H1 (cell line): ENCODE measurements around the gene OR13C5. TPM values are rescaled to one million over a fixed set of nuclear protein-coding genes. Genes with fewer than 3 reads are reported as not detected.

ENCODE experiments used
- CTCF ChIA-PET: fragments of 300-600 bp; sonication (Branson Sonifier 250); formaldehyde crosslinking; loops from one replicate; lab custom pipeline; 2021; ENCODE audit not compliant: partially characterized antibody; lab: Charles Lee
- POLR2A ChIA-PET: fragments of 300-600 bp; sonication (Branson Sonifier 250); formaldehyde crosslinking; loops from one replicate; lab custom pipeline; 2021; ENCODE audit warnings: inconsistent platforms; ENCODE audit not compliant: partially characterized antibody; lab: Charles Lee
- DNase-seq, 2 experiments: peaks; one replicate each; pipeline versions ENCODE4 v3.0.0 to v3.0.0-alpha.2; 2010 to 2022; ENCODE audit warnings: low spot score in 2 of 2, low read depth in 1 of 2, mixed read lengths in 1 of 2
- FAIRE-seq: peaks from 2 replicates; lab custom pipeline; 2011; peaks lifted over from hg19 to GRCh38; lab: Jason Lieb, UNC
- H2AFZ ChIP-seq: 2 replicates; pipeline ENCODE4 v1.8.1; 2012; ENCODE audit warnings: low read length, inconsistent platforms
- H2AK5ac ChIP-seq: 2 replicates; pipeline ENCODE4 v1.6.1; 2013; ENCODE audit warnings: low read depth, low read length
- H2BK120ac ChIP-seq: replicated peaks from 2 replicates; pipeline ENCODE3; 2013; ENCODE audit warnings: low read depth, low read length, inconsistent platforms
- H2BK12ac ChIP-seq: 2 replicates; pipeline ENCODE4 v1.6.1; 2013; ENCODE audit warnings: low read depth, low read length
- H2BK15ac ChIP-seq: 2 replicates; pipeline ENCODE4 v1.6.1; 2013; ENCODE audit warnings: low read length
- H2BK20ac ChIP-seq: 2 replicates; pipeline ENCODE4 v1.6.1; 2013; ENCODE audit warnings: low read length
- H2BK5ac ChIP-seq: 2 replicates; pipeline ENCODE4 v1.6.1; 2013; ENCODE audit warnings: low read depth, low read length
- H3K14ac ChIP-seq: 2 replicates; pipeline ENCODE4 v1.6.1; 2013; ENCODE audit warnings: inconsistent platforms; ENCODE audit not compliant: insufficient read length
- H3K18ac ChIP-seq: 2 replicates; pipeline ENCODE4 v1.6.1; 2013; ENCODE audit warnings: low read length; ENCODE audit errors: extremely low read depth
- H3K23ac ChIP-seq: 2 replicates; pipeline ENCODE4 v1.6.1; 2013; ENCODE audit warnings: inconsistent platforms; ENCODE audit not compliant: insufficient read length
- H3K23me2 ChIP-seq: 2 replicates; pipeline ENCODE4 v1.6.1; 2013; ENCODE audit warnings: low read depth, low read length
- H3K27ac ChIP-seq: 2 replicates; pipeline ENCODE4 v1.6.1; 2011; ENCODE audit warnings: low read depth, low read length, inconsistent platforms
- H3K27me3 ChIP-seq, 4 experiments: replicated peaks in 1 of 4; 1 replicate in 1 of 4; 2 replicates in 3 of 4; pipeline versions ENCODE4 v1.6.1 to v1.8.1; 2011 to 2013; ENCODE audit warnings: low read length in 3 of 4, mild to moderate bottlenecking in 3 of 4, inconsistent platforms in 2 of 4, mixed read lengths in 2 of 4, moderate library complexity in 1 of 4; ENCODE audit not compliant: control insufficient read depth in 3 of 4, insufficient read depth in 3 of 4; ENCODE audit errors: extremely low read depth in 1 of 4
- H3K36me3 ChIP-seq, 4 experiments: 2 replicates each; pipeline versions ENCODE4 v1.6.1 to v1.8.1; 2011 to 2013; ENCODE audit warnings: mild to moderate bottlenecking in 4 of 4, low read length in 3 of 4, moderate library complexity in 2 of 4, control low read depth in 1 of 4, inconsistent platforms in 1 of 4; ENCODE audit not compliant: insufficient read depth in 4 of 4, control insufficient read depth in 2 of 4
- H3K4ac ChIP-seq: replicated peaks from 2 replicates; pipeline ENCODE3; 2013; ENCODE audit warnings: low read length, low read depth, mixed read lengths, inconsistent platforms; ENCODE audit not compliant: insufficient read length
- H3K4me1 ChIP-seq, 4 experiments: replicated peaks in 1 of 4; 1 replicate in 1 of 4; 2 replicates in 3 of 4; pipeline versions ENCODE4 v1.6.1 to v1.8.1; 2011 to 2013; ENCODE audit warnings: low read length in 3 of 4, inconsistent platforms in 2 of 4, mixed read lengths in 1 of 4; ENCODE audit not compliant: insufficient read depth in 4 of 4, control insufficient read depth in 3 of 4
- H3K4me2 ChIP-seq, 2 experiments: 2 replicates each; pipeline versions ENCODE4 v1.6.1 to v1.8.1; 2011 to 2013; ENCODE audit warnings: low read depth in 2 of 2, low read length in 2 of 2, control low read depth in 1 of 2, inconsistent platforms in 1 of 2, mild to moderate bottlenecking in 1 of 2; ENCODE audit not compliant: insufficient read depth in 1 of 2
- H3K4me3 ChIP-seq, 4 experiments: fragments of 200-600, 300-600 bp in 1 of 4; sonication (generic), shearing (Covaris generic), sonication (Bioruptor Twin) in 1 of 4; 2 replicates each; pipeline versions ENCODE4 v1.5.1 to v1.8.1; 2011 to 2016; ENCODE audit warnings: low read length in 4 of 4, low read depth in 3 of 4, control low read depth in 2 of 4, inconsistent platforms in 2 of 4, mild to moderate bottlenecking in 2 of 4, mixed read lengths in 1 of 4, moderate library complexity in 1 of 4; ENCODE audit not compliant: insufficient read depth in 2 of 4; ENCODE audit errors: extremely low read depth in 1 of 4
- H3K56ac ChIP-seq: replicated peaks from 2 replicates; pipeline ENCODE3; 2013; ENCODE audit warnings: low read depth, mild to moderate bottlenecking, mixed read lengths, low read length, inconsistent platforms; ENCODE audit not compliant: insufficient read length
- H3K79me1 ChIP-seq: 2 replicates; pipeline ENCODE4 v1.6.1; 2013; ENCODE audit warnings: low read depth, low read length, control low read depth
- H3K79me2 ChIP-seq, 2 experiments: 2 replicates each; pipeline versions ENCODE4 v1.6.1 to v1.8.1; 2012 to 2013; ENCODE audit warnings: low read length in 2 of 2, mild to moderate bottlenecking in 2 of 2, inconsistent platforms in 1 of 2; ENCODE audit not compliant: insufficient read depth in 2 of 2, control insufficient read depth in 1 of 2
- H3K9ac ChIP-seq, 4 experiments: replicated peaks in 1 of 4; 1 replicate in 1 of 4; 2 replicates in 3 of 4; pipeline versions ENCODE4 v1.6.1 to v1.8.1; 2011 to 2013; ENCODE audit warnings: low read depth in 3 of 4, low read length in 3 of 4, control low read depth in 2 of 4, mild to moderate bottlenecking in 2 of 4, moderate library complexity in 2 of 4, inconsistent platforms in 1 of 4; ENCODE audit errors: extremely low read depth in 1 of 4
- H3K9me3 ChIP-seq, 2 experiments: 2 replicates each; pipeline versions ENCODE4 v1.6.1 to v1.8.1; 2012 to 2013; ENCODE audit warnings: mild to moderate bottlenecking in 2 of 2, moderate library complexity in 2 of 2, control low read depth in 1 of 2, inconsistent platforms in 1 of 2, low read depth in 1 of 2, low read length in 1 of 2, mixed read lengths in 1 of 2; ENCODE audit not compliant: insufficient read depth in 2 of 2
- H4K20me1 ChIP-seq, 2 experiments: replicated peaks in 1 of 2; 2 replicates each; pipeline versions ENCODE3 to v1.8.1; 2011 to 2013; ENCODE audit warnings: inconsistent platforms in 2 of 2, low read length in 2 of 2, mild to moderate bottlenecking in 1 of 2; ENCODE audit not compliant: insufficient read depth in 2 of 2, control insufficient read depth in 1 of 2
- H4K5ac ChIP-seq: 2 replicates; pipeline ENCODE4 v1.6.1; 2013; ENCODE audit warnings: low read length, low read depth, mixed read lengths, inconsistent platforms; ENCODE audit not compliant: insufficient read length
- H4K8ac ChIP-seq: 2 replicates; pipeline ENCODE4 v1.8.0; 2013; ENCODE audit warnings: mild to moderate bottlenecking, moderate library complexity, low read length, inconsistent platforms; ENCODE audit not compliant: insufficient read depth; ENCODE audit errors: extremely low read depth
- H4K91ac ChIP-seq: replicated peaks from 2 replicates; pipeline ENCODE3; 2013; ENCODE audit warnings: low read length, mixed read lengths, inconsistent platforms; ENCODE audit not compliant: insufficient read length
- HDAC6 ChIP-seq: IDR thresholded peaks from one replicate; pipeline ENCODE4 v1.7.1; 2012; ENCODE audit warnings: low read depth, mild to moderate bottlenecking, inconsistent platforms, low read length, moderate library complexity
- KDM4A ChIP-seq: IDR thresholded peaks from one replicate; pipeline ENCODE4 v1.7.1; 2012; ENCODE audit warnings: low read depth, mild to moderate bottlenecking, moderate library complexity, low read length, inconsistent platforms; ENCODE audit not compliant: severe bottlenecking
- KDM5A ChIP-seq: fragments of 200-600 bp; IDR thresholded peaks from 2 replicates; pipeline ENCODE4 v1.7.1; 2012; ENCODE audit warnings: mild to moderate bottlenecking, low read length, inconsistent platforms, mixed read lengths
- PHF8 ChIP-seq: fragments of 200-600 bp; sonication (generic); conservative IDR thresholded peaks from 2 replicates; pipeline ENCODE4 v1.7.1; 2012; ENCODE audit warnings: low read depth, mild to moderate bottlenecking, inconsistent platforms, low read length, moderate library complexity
- WGBS, 2 experiments: shearing (Covaris generic) in 1 of 2; methylation state at CpG; one replicate each; pipeline versions ENCODE4 v1.1.6 to v1.1.7; 2013 to 2015; ENCODE audit warnings: low lambda C conversion rate in 2 of 2, mixed read lengths in 2 of 2, inconsistent platforms in 1 of 2, low coverage in 1 of 2, missing lambda C conversion rate in 1 of 2; ENCODE audit not compliant: insufficient replicate concordance in 2 of 2, insufficient coverage in 1 of 2, insufficient read length in 1 of 2; ENCODE audit errors: extremely low coverage in 1 of 2, missing lambda C conversion rate in 1 of 2; 5-methylcytosine and 5-hydroxymethylcytosine counted together
- polyA plus RNA-seq, 7 experiments: library from polyadenylated mRNA; depleted of rRNA in 3 of 7; stranded (reverse) in 5 of 7; unstranded in 2 of 7; fragments of >200 nt in 5 of 7; fragments of 200-250 nt in 2 of 7; gene quantifications; 1 replicate in 5 of 7; 2 replicates in 1 of 7; 4 replicates in 1 of 7; pipeline versions ENCODE4 v1.2.1 to v1.2.3, GENCODE V29; 2011 to 2013; ENCODE audit warnings: missing spikeins in 2 of 7, mixed read lengths in 2 of 7
- total RNA-seq: library from RNA; stranded (reverse); fragmentation: NEBNext Ultra II Directional; extraction: Animal tissue kit (Norgen Biotek cat#: 25700); gene quantifications from 2 replicates; pipeline ENCODE4 v1.2.1, GENCODE V29; 2021

The OR13C5 gene
- total and polyA plus RNA-seq, 2 of the 8 experiments (the other 6 are each of a cell fraction or from before 2014, with no cell fraction given): not detected

- WGBS, 2 experiments: 92% methylated on average over 30 of the region's 30 CpGs; no CpG with 5 or more reads in 1 of the 2 experiments
- no peak for FAIRE-seq
- TF ChIP-seq PHF8 (no peak), KDM4A (no peak), KDM5A (no peak), HDAC6 (no peak)
Measured at GRCh38 chr9:104633976-104634520, 34.8 kb upstream of the OR13C5 start.

More at GRCh38 chr9:104633976-104634520, 34.8 kb upstream of the OR13C5 start:
- no peak overlapping the region for H3K18ac ChIP-seq
- H3K23ac ChIP-seq: no peak overlapping the region
- no peak overlapping the region for H3K4ac ChIP-seq
- H2BK5ac ChIP-seq: no peak overlapping the region
- no peak overlapping the region for H2AK5ac ChIP-seq
- no peak overlapping the region for H4K8ac ChIP-seq
- no peak overlapping the region for H2BK12ac ChIP-seq
- no peaks in the 10 kb centered on the region for H3K4me1 ChIP-seq
- no peaks in the 10 kb centered on the region for H3K23me2 ChIP-seq
- no peak overlapping the region for H3K27ac ChIP-seq
- H3K4me3 ChIP-seq: no peak overlapping the region
- H2BK120ac ChIP-seq: no peak overlapping the region
- DNase-seq: no peak
- no peaks in the 10 kb centered on the region for H3K27me3 ChIP-seq
- no peak overlapping the region for H2BK20ac ChIP-seq
- no peak overlapping the region for H2BK15ac ChIP-seq
- H2AFZ ChIP-seq: no peak overlapping the region
- no peak overlapping the region for H3K9ac ChIP-seq
- no peaks in the 10 kb centered on the region for H3K79me2 ChIP-seq
- H4K20me1 ChIP-seq: no peaks in the 10 kb centered on the region
- H3K79me1 ChIP-seq: no peaks in the 10 kb centered on the region
- H4K91ac ChIP-seq: no peak overlapping the region
- no peak overlapping the region for H3K14ac ChIP-seq
- H3K4me2 ChIP-seq: no peak overlapping the region
- no peaks in the 10 kb centered on the region; a peak in 1 of 4 replicates for H3K9me3 ChIP-seq
- no peak overlapping the region for H3K56ac ChIP-seq
- ChIA-PET CTCF (no interaction called here), POLR2A (no interaction called here)
- no peaks in the 10 kb centered on the region for H3K36me3 ChIP-seq
- no peak overlapping the region for H4K5ac ChIP-seq
